Tibial artery (tissue), 4 donors: ENCODE measurements around the gene CNTN1.

Experiments
- DNase-seq, 2 donors: peaks; one replicate each; pipeline ENCODE4 v3.0.0-alpha.2; 2019
- H3K27ac ChIP-seq, 2 donors: fragments of 200-600 bp; sonication (generic) in 1 of 2; 1 replicate in 1 of 2; 2 replicates in 1 of 2; pipeline ENCODE4 v1.5.1; 2018 to 2019; ENCODE audit warnings: mild to moderate bottlenecking in 1 of 2
- H3K27me3 ChIP-seq, 2 donors: fragments of 200-600 bp; sonication (generic) in 1 of 2; one replicate each; pipeline versions ENCODE4 v1.5.1 to v1.6.0; 2016 to 2019
- H3K36me3 ChIP-seq, 3 donors: fragments of 200-600 bp; sonication (generic) in 2 of 3; one replicate each; pipeline ENCODE4 v1.5.1; 2016 to 2019; ENCODE audit warnings: mild to moderate bottlenecking in 2 of 3
- H3K4me1 ChIP-seq, 4 donors: fragments of 200-600 bp; sonication (generic) in 2 of 4; 1 replicate in 3 of 4; 2 replicates in 1 of 4; pipeline ENCODE4 v1.5.1; 2016 to 2019
- H3K4me3 ChIP-seq, 2 donors: fragments of 200-600 bp; sonication (generic) in 1 of 2; 1 replicate in 1 of 2; 2 replicates in 1 of 2; pipeline ENCODE4 v1.5.1; 2018 to 2019; ENCODE audit warnings: mild to moderate bottlenecking in 2 of 2
- H3K9me3 ChIP-seq, 3 donors: fragments of 200-600 bp; sonication (generic) in 1 of 3; one replicate each; pipeline ENCODE4 v1.5.1; 2016 to 2019
- intact Hi-C: fragments of 100-400 bp; cut with DNase I; formaldehyde crosslinking; loops from one replicate; pipeline ENCODE4 v1.15.0; 2023; ENCODE audit warnings: low total_unique reads
- TF ChIP-seq, protein P1 (sequence below), 2 experiments: fragments of 200-600 bp in 1 of 2; fragments of 450-650 bp in 1 of 2; IDR thresholded peaks; one replicate each; pipeline ENCODE4 v1.5.1; 2017 to 2019; ENCODE audit warnings: antibody characterized with exemption in 2 of 2, mild to moderate bottlenecking in 1 of 2, moderate library complexity in 1 of 2

The CNTN1 gene

DNA sequence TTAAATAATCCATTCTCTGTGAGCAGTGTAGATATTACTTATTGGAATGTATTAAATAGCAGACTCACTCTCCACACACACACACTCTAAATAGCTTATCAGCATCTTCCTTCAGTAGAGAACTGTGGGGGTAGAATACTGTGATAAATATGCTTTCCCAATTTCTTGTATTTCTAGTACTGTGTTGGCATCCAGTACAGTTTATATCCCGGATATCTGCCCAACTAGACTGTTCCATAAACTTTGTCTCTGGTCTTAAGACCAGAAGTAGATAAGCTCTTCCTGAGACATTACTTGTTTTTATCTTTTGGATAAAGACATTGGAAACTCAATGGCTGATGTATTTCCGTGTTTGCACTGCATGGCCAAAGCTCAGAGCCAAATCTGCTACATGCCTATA is 359.7 kb downstream of the CNTN1 start:
- Histone ChIP-seq H3K4me3 (no peak overlapping the region), H3K9me3 (no peaks in the 10 kb centered on the region), H3K27me3 (no peaks in the 10 kb centered on the region), H3K4me1 (peaks cover 0 to 57% (median 13%) of the 10 kb centered on the region in 4 donors), H3K36me3 (no peaks in the 10 kb centered on the region), H3K27ac (peak overlapping the region; percentile 20 to 60)
- intact Hi-C loops: no loop called here
- no peak for DNase-seq
- TF ChIP-seq, protein P1, sequence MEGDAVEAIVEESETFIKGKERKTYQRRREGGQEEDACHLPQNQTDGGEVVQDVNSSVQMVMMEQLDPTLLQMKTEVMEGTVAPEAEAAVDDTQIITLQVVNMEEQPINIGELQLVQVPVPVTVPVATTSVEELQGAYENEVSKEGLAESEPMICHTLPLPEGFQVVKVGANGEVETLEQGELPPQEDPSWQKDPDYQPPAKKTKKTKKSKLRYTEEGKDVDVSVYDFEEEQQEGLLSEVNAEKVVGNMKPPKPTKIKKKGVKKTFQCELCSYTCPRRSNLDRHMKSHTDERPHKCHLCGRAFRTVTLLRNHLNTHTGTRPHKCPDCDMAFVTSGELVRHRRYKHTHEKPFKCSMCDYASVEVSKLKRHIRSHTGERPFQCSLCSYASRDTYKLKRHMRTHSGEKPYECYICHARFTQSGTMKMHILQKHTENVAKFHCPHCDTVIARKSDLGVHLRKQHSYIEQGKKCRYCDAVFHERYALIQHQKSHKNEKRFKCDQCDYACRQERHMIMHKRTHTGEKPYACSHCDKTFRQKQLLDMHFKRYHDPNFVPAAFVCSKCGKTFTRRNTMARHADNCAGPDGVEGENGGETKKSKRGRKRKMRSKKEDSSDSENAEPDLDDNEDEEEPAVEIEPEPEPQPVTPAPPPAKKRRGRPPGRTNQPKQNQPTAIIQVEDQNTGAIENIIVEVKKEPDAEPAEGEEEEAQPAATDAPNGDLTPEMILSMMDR (IDR thresholded peaks at IDR 0.05): no peak

DNA sequence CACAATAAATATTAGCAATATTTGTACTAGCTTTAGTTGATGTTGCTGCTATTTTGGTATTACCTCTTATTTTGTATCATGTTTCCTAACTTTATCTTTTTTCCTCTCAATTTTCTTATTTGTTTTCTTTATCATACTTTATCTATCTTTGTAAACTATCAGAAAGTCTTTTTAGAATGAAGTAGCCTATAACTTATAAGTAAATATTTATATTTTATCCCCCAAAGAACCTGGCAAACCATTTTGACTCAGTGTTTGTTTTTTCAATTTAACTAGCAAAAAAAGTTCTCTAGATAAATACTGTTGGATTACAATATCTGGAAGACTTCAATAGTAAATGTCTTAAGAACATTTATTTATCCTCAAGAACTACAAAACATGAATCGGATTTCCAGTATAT is 360.2 kb downstream of the CNTN1 start:
- Histone ChIP-seq H3K27me3 (no peaks in the 10 kb centered on the region), H3K4me1 (peaks cover 0 to 56% (median 13%) of the 10 kb centered on the region in 4 donors), H3K9me3 (no peaks in the 10 kb centered on the region), H3K4me3 (no peak overlapping the region), H3K27ac (peak overlapping the region; percentile 20 to 60), H3K36me3 (no peaks in the 10 kb centered on the region)
- DNase-seq: no peak
- TF ChIP-seq, protein P1 (IDR thresholded peaks at IDR 0.05): no peak
- intact Hi-C loops: no loop called here

DNA sequence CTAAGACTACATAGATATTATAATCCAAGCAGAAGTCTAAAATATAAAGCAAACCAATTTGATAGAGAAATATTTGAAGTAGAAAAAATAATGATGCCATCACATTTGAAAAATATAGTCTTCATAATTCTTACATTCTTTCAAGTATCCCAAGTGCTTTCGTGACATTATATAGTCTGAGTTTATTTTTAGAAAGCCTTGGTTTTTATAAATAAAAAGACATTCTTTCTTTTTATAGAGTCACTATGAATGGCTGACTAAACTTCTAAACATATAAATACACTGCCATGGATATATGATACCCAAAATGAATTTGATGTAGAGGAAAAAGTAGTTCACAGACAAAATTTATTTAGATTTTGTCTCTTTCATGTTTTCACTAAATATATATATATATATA is 360.8 kb downstream of the CNTN1 start:
- intact Hi-C loops: no loop called here

DNA sequence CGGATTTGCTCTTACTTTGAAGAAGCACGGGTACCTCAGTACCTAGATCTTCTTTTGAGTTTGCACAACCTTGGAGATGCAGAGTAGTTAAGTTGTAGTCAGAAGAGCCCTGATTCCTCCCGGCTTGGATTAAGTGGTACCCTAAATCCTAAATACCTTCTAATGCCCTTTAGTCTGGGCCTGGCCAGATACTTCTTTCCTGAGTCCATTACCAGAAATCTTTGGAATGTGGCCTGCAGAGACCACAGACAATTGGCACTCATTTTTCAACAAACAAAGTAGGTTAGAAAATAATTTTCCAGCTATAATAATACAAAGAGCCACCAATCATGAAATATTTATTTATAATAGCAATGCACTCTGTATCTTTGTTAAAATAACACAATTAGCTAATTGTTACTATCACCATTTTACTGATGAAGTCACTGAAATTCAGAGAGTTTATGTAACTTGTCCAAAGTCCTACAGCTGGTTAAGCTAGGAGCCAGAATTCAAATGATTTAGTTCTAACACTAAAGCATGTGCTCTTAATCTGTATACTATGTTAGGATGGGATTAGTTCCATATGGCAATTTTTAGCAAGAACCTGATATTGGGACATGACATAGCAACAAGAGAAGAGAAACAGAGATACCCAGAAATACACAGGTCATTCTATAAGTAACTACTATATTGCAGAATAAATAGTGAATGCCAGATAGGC is 363.8 kb downstream of the CNTN1 start:
- Histone ChIP-seq H3K36me3 (no peaks in the 10 kb centered on the region), H3K4me3 (no peak overlapping the region), H3K27me3 (no peaks in the 10 kb centered on the region), H3K9me3 (no peaks in the 10 kb centered on the region), H3K4me1 (peaks cover 0 to 55% (median 18%) of the 10 kb centered on the region in 4 donors), H3K27ac (peak overlapping the region; percentile 11 to 50)
- TF ChIP-seq, protein P1 (IDR thresholded peaks at IDR 0.05): no peak
- no peak for DNase-seq
- intact Hi-C loops: no loop called here

More for the DNA sequence above, 360.8 kb downstream of the CNTN1 start:
- no peak overlapping the region for H3K4me3 ChIP-seq
- H3K27me3 ChIP-seq: no peaks in the 10 kb centered on the region
- H3K9me3 ChIP-seq: no peaks in the 10 kb centered on the region
- TF ChIP-seq, protein P1 (IDR thresholded peaks at IDR 0.05): no peak
- H3K4me1 ChIP-seq: peaks cover 0 to 52% (median 13%) of the 10 kb centered on the region in 4 donors
- DNase-seq: no peak
- peak overlapping the region; percentile 20 to 60 for H3K27ac ChIP-seq
- no peaks in the 10 kb centered on the region for H3K36me3 ChIP-seq

DNA sequence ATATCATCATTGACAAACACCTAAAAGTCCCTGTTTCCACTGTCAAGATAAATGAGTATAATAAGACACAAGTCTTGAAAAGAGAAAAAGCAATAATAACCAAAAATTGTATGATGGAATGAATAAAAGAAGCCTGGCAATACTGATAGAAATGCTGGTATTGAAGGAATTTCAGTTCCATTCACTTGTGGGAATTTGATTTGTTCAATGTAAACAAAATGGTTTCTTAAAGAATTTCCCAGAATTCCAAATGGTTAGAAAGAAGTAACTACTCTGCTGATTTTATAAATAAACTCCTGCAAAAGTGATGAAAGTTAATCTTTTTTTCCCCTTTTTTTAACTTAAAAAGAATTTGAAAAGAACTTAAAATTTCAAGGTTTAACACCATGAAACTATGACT is 366.0 kb downstream of the CNTN1 start:
- H3K4me3 ChIP-seq: no peak overlapping the region
- H3K27ac ChIP-seq: no peak overlapping the region
- DNase-seq: no peak
- no peaks in the 10 kb centered on the region for H3K36me3 ChIP-seq
- no peaks in the 10 kb centered on the region for H3K9me3 ChIP-seq
- no peaks in the 10 kb centered on the region for H3K27me3 ChIP-seq
- H3K4me1 ChIP-seq: peaks cover 0 to 46% (median 20%) of the 10 kb centered on the region in 4 donors
- TF ChIP-seq, protein P1 (IDR thresholded peaks at IDR 0.05): no peak
- intact Hi-C loops: no loop called here
